Ammon's horn (tissue), 1 donor: Measurements from ENCODE around the gene ADAM12.

Experiments used
- DNase-seq: peaks from one replicate; pipeline ENCODE4 v3.0.0-alpha.2; 2016; ENCODE audit warnings: low spot score

The ADAM12 gene

DNA sequence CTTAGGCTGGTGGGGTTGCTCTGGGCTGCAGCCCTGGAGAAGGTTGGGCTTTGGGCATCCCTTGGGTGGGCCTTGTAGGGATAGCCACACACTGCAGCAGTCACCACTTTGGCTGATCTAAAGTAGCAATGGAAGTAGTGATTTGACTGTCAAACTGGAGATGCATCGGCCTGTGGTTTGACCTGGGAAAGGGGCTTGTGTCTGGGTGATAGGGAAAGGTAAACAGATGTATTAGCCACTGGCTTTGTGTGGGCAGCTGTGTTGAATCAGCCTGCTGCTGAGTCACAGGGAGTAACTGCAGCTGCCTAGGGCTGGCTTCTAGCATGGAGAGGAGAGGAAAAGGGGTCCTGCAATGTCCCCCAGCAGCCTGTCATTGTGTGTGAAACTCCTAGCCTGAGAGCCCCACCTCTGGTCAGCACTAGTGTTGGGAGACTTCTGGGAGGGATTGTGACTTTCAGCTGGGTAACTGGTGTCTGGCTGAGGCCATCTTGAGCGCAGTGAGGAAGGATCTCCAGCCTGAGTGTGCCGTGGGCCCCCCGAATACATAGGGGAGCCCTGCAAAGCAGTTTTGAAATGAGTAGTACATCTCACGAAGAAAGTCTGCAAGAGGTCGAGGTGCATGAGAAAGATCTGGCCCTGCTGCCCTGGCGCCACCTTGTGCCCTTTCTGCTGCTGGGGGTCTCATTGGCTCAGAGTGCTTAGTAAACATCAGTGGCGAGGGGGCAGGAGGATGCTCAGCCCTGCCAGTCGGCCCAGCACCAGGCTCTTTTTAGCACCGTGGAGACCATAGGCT is 374.6 kb downstream of the ADAM12 start:
- DNase-seq = no peak

DNA sequence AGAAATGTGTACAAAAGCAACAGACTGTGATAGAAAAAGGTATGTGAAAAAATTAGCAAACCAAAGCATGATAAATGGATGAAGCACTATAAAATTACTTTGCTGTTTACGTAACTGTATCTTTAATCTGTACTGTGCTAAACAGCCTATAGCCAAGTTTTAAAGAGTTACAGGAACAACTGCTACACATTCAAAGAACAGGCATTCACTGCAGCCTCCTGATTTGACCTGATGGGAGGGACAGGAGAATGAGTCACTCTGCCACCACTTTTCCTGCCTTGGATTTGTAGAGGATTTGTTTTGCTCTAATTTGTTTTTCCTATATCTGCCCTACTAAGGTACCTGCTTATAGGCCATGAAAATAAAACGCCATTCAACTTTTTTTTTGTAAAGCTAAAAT is 375.8 kb downstream of the ADAM12 start:
- DNase-seq = no peak

DNA sequence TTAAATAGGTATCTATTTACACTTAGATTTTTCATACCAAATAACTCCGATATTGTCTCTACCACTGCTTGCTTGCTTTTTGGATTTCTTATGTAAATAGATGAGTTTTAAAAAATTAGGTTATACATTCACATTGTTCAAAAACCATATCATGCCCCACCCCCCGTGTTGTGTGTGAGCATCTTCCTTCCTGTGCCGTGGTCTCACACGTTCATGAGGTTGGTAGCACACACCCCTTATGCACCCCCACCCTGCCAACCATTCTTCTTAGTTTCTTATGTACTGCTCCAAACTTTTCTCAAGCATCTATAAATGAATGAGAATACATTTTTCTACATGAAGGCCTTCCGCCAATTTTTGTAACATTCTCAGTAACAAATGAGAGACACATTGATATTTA is 376.3 kb downstream of the ADAM12 start:
- DNase-seq = no peak

DNA sequence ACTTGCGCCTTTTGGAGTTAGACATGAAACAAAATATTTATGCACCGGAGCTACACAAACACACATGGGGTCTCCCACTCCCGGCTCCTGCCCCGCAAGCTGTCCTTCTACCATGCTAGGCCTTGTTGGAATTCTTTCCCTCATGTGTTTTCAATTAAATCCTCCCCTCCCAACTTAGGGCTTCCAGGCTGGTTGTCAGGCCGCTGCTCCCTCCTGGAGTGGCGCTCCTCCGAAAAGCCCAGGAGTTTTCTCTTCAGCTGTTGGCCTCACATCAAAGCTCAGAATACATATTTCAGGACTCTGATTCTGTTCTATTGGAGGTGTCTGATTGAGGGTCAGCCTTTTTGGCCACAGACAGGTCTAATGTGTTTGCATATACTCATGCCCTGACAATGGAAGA is 378.6 kb downstream of the ADAM12 start:
- no peak for DNase-seq

DNA sequence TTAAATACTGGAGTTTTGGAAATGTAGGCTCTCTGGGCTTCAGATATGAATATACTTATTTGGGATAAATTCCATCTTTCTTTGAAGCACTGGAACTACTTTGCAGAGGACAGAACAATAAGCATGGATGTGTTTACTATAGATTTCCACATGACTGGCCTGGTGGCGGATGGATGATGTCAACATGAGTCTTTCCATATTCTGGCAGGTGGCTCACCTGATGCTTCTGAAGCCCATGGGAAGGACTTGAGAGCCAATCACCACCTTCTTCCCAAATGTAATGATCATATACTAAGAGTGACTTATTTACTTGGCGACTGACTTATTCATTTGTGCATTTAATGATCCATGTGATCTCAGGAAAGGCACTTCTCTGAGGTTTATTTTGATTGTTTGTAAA is 381.4 kb downstream of the ADAM12 start:
- DNase-seq = no peak

DNA sequence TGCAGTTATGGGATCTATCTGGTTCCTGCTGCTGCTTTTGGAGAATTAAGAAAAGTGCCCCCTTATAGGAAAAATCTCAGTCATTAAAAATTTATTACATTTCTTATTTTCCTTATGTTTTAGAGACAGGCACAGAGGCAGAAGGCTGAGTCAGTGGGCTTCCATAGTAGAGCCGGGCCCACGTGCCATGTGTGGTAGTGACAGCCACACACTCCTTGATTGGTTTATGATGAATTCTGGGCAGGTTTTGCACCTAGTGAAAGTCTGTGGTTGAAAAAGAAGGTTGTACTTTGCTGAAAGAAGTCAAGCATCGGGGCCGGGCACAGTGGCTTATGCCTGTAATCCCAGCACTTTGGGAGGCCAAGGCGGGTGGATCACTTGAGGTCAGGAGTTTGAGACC is 382.0 kb downstream of the ADAM12 start:
- DNase-seq = no peak

DNA sequence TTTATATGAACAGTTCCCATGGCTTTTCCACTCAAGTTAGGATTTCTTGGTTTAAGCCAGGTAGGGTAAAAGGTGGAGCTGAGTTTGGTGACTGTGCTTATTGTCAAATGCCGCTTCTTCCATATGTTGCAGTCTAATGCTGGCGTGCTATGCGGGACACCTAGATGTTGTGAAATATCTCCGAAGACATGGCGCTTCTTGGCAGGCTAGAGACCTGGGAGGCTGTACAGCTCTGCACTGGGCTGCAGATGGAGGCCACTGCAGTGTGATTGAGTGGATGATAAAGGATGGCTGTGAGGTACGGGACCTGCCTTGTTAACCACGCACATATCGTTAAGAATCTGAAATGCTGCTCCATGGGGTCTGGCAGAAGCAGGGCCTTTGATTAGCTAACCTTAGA is 383.5 kb downstream of the ADAM12 start:
- no peak for DNase-seq

DNA sequence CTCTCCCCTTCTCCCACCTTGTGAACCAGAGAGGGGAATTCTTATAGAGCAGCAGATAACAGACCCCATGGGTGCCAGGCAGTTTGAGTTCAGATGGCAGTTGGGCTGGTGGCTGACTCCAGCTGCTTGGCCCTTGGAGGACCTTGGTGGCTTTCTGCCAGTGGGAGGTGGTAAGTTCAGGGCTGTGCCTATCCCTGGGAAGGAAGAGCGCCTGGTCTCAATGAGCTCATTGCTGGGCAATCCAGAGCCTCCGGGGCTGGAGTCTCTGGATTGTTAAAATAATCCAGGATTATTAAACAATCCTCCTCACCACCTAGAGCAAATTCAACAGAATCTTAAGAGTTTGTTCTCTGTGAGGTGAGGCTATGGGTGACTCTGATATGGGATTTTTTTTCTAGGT is 386.7 kb downstream of the ADAM12 start:
- no peak for DNase-seq

DNA sequence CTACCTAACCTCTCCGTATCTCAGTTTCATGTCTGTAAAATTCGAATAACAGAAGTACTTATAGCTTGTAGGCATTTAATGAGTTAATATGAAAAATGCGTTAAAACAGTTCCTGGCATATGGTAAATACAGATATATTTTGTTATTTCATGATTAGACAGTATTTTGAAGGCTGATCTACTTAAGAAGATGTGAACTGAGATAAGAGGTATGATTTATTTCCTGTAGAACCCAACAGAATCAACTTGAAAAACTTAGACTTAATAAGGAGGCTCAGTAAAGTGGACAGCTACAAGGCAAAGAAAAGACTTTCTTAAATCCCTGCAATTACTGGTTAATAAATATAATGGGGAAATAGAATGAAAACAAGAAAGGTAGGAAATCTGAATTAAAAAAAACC is 388.6 kb downstream of the ADAM12 start:
- no peak for DNase-seq

DNA sequence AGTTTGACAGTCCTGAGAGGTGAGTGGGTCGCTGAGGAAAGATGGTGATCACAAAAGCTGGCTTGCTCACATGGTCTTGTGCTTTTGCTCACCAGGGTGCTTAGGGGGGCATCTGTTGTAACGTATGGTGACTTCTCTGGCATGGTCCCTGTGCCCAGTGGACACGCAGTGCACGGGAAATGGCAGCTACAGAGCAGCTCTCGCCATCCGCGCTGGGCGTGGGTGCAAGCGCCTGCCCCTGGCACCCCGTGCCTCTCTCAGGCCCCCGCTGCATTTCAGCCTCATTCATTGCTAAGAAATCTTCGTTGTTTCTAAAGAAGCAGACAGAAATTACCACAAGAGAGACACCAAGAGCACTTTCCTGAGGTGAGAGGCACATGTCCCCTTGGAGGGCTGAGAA is 390.7 kb downstream of the ADAM12 start:
- no peak for DNase-seq

DNA sequence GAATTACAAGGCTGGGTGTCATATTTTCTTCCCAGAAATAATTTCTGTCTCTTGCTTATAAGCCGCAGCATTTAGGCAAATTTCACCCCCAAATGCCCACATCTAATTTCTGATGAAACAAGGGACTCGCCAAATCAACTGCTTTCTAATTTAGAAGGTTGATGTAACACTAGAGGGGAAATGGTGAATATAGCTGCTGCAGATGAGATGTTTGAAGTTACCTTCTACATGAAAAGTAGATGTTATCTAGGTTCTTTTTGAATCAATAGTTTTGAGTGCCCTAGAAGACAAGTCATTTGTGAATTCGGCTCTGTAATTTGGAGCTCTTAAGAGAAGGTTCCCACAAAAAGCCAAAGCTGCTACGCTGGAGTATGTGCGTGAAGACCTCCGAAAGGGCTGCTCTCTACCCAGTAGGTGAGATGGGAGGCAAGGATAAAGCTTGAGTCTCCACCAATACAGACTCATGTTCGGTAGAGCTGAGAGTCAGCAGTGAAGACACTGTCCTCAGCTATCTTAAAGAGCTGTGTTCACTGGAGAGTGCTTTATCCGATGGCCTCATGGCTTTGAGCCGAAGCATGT is 392.5 kb downstream of the ADAM12 start:
- no peak for DNase-seq

DNA sequence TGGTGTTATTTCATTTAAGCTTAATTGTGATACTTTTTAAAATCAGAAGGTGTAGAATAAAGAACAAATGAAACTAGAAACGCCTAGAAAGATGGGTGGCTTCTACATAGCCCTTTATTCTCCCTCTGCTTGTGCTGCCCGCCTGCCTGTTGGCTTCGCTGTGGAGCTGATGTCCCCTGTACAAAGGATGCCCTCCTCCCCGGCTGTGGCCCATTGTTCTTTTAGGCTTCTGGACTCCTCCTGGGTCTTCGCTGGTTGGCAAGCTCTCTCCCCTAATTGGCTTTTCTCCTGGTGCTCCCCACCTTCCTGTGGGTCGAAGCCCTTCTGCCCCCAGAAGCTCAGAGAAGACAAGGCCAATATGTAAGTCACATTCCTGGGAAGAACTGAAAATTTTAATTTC is 393.7 kb downstream of the ADAM12 start:
- DNase-seq = no peak

DNA sequence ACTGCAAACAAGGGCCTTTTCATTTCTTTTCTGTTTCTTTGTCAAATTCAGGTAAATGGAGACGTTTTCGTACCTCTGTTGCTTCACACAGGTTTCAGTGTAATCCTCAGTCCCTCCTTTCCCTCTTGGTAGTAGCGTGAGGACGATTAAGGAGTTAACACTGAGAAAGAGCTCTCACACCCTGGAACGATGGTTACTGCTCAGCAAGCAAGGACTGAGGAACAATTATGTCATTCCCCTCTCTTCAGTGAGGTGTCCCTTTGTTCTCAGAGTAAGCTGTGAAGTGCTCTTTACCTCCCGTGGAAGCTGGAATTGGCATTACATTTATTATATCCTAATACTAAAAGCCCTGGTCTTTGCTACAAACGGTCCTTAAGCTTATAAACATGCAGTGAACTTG is 396.0 kb downstream of the ADAM12 start:
- DNase-seq = no peak

DNA sequence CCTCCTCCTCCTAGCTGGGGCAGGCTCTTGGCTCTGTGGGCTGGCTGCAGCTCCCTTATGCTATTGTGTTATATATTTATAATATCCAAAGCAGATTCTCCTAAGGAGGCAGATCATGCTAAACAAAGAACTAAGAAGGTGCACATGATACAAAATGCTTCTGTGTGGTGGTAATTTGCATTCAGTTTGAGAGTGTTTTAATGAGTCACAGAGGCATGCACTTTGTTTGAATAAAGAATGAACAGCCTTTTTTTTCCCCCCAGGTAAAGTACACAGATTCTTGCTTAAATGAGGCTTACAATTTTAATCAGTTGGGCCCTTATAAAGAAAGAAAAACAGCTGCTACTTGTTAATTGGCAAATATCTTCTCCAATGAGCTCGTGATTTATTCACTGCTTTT is 396.9 kb downstream of the ADAM12 start:
- no peak for DNase-seq

DNA sequence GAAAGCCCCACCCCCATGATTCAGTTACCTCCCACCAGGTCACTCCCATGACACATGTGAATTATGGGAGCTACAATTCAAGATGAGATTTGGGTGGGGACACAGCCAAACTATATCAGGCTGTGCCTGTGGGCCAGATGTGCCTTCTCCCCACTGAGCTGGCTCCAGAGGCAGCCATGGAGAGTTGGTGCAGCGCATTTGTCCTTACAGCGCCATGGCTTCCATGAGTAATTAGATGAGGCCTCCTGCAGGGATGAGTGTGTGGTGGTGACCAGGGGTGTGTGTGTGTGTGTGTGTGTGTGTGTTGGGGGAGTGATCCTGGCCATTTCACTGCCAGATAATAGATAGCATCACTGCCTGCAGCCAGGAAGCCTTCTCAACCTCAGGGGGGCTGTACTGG is 397.3 kb downstream of the ADAM12 start:
- no peak for DNase-seq

DNA sequence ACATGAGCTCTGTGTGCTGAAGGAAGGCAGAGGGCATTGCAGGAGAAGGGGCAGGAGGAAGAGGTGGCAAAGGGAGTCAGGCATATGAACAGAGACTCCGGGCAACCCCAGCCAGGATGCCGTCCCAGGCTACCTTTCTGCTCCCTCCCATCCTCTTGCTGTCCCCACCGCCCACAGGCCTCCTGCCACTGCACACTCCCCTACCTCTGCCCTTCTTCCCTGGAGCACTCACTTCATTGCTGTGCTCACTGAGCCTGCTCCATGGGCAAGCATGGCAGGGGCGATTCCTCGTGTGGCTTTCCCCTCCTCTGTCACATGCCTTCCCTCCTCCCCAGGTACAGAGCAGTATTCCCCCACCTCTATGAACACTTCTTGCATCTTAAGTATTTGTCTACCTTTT is 398.5 kb downstream of the ADAM12 start:
- DNase-seq = no peak

DNA sequence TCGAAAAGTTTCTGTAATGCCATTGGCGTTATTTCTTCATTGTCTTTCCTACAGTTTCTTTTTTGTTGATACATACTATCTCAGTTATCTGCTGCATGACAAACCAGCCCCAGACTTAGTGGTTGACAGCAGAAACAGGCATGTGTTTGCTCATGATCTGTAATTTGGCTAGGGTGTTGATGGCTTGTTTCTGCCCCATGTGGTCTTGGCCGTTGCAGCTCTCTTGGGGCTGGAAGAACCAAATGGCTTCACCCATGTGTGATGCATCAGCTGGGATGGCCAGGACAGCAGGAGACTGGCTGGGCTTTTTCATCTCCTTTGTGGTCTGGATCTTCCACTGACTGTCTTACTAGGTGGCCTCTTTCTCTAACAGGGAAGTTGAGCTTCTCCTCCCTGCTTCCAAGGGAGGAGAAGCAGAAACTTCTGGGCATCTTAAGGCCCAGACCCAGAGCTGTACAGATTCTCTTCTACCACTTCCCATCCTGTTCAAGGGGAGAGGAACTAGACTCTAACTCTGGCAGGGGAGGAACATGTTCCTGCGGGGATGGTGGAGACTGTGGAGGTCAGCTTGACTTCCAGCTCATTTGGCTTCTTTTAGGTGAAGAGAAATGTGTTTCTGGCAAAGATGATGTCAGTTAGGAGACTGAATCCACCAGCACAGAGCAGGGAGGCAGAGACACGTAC is 402.6 kb downstream of the ADAM12 start:
- no peak for DNase-seq

DNA sequence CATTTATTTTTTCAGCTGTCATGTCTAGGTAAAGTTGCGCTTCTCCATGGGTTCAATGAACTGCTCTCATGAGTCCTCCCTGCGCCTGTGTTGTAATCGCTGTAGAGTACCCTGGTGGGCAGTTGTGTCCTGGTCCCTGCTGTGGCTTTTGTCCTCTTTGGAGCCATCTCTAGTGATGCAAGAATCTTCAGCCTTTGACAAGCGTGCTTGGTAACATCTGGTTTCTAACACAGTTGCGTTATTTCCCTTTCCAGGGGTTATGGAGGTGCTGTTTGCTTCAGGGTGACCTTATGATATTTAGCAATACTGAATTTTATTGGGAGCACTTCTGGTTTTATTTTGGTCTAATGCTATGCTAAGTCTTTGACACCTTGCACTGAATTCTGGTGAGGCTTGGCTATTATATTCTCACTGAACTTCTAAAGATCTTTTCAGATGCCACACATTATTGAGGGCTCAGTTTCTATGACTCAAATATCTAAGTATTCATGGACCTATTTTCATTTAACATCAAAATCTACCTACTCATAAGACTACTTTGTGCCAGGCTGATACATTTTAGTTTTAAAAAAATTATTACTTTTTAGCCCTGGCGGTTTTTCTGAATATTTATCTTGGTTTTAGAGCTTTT is 403.3 kb downstream of the ADAM12 start:
- no peak for DNase-seq

DNA sequence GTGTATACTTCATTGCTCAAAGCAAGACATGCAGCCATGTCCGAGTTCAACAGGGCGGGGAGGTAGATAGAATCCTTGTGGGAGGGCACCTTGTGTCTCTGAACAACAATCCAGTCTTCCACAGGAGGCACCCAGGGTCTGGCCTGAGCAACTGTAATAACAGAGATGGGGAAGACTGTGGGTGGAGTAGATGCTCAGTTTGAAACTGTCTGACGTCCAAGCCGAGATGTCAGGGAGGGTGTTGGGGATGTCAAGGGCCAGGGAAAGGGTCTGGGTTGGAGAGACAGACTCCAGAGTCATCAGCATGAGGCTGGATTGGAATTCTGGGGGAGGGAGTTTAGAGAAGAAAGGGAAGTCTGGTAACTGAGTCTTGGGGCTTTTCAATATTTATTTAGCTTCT is 403.9 kb downstream of the ADAM12 start:
- DNase-seq = no peak

DNA sequence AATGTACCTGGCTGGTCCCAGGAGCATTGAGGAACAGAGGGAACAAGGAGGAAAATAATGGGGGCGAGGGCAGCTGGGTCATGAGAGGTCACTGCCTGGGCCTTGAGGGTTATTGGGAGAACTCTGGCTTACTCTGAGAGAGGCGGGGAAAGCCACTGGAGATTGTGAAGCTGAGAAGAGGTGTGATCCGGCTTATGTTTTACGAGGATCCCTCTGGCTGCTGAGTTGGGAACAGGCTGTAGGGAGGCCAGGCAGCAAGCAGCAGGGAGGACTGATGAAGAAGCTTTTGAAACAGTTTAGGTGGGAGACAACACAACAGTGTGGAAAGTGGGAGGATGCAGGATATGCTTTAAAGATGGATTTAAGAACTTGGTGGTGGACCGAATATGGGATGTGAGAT is 404.6 kb downstream of the ADAM12 start:
- no peak for DNase-seq

DNA sequence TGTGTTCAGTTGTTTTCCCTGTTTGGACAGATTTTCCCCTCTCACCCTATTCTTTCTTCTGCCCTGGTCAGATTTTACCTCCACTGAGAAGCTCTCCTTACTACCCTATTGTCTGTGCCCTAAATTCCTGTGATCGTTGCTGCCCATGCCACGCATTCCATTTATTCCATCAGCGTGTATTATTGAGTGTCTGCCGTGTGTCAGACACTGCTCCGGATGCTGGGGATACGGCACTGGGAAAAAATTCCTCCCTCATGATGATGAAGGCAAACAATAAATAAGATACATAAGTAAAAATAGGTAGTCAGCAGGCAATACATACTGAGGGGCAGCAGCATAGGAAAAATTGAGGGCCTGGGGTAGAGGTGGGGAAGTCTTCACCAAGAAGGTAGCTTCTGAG is 405.1 kb downstream of the ADAM12 start:
- no peak for DNase-seq

DNA sequence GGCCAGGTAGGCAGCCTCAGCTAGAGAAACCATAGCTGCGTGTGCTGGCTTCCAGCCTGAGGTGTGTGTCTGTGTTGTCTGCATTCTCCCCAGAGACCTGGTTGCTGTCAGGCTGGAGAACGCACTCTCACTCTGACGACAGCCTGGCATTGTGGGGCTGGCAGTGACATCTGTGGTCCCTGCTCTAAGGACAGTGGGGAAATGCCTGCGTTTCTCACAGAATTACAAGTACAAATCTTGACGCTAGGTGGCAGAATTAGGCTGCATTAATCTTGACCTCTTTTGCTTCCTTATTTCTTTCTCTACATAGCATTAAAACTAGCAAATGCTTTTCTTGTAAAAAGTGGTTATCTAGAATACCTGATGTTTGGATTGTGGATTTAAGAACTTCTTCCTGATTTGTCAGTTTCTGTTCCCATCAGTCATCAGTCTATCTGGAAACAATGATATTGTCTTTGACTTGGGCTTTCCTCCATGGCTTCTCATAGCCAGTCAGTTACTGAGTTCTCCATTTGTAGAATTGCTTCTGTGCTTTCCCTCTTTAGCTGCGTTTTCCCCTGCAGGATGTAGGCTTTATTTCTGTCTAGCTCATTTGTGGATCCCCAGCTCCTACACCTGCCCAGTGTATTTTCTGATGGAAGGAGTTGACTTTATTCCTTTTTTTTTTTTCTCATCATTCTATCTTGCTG is 405.9 kb downstream of the ADAM12 start:
- DNase-seq = peak; percentile 84
